ENCODE data around the gene BANP.
"Not testable (repeated sequence)": the region's sequence is repeated elsewhere in the genome, so short reads cannot be mapped to it uniquely, and the experiment has no call there.

The BANP gene

GRCh38 chr16:88045820-88046303, 94.6 kb downstream of the BANP start:
- H3K27ac ChIP-seq: no peak overlapping the region
- TF ChIP-seq CTCF (conservative IDR thresholded peaks at IDR 0.05) (no peak), ZFX (IDR thresholded peaks at IDR 0.05) (no peak)

- TF ChIP-seq ZFX (IDR thresholded peaks at IDR 0.05) (no peak), CTCF (conservative IDR thresholded peaks at IDR 0.05) (no peak)
Observed at GRCh38 chr16:88047462-88047861, 96.2 kb downstream of the BANP start.

GRCh38 chr16:88048985-88049384, 97.8 kb downstream of the BANP start:
- no peak overlapping the region for H3K27ac ChIP-seq
- TF ChIP-seq CTCF (conservative IDR thresholded peaks at IDR 0.05) (no peak), ZFX (IDR thresholded peaks at IDR 0.05) (no peak)

More at GRCh38 chr16:88047462-88047861, 96.2 kb downstream of the BANP start:
- no peak overlapping the region for H3K27ac ChIP-seq

- no peak overlapping the region for H3K27ac ChIP-seq
- TF ChIP-seq ZFX (IDR thresholded peaks at IDR 0.05): no peak
- TF ChIP-seq CTCF (conservative IDR thresholded peaks at IDR 0.05): no peak
Observed at GRCh38 chr16:88049561-88050545, 98.6 kb downstream of the BANP start.

- TF ChIP-seq CTCF (conservative IDR thresholded peaks at IDR 0.05) (no peak), ZFX (IDR thresholded peaks at IDR 0.05) (no peak)
- no peak overlapping the region for H3K27ac ChIP-seq
Observed at GRCh38 chr16:88050952-88051660, 99.9 kb downstream of the BANP start.

GRCh38 chr16:88052661-88053060, 101.4 kb downstream of the BANP start:
- TF ChIP-seq CTCF (conservative IDR thresholded peaks at IDR 0.05): no peak
- TF ChIP-seq ZFX (IDR thresholded peaks at IDR 0.05): no peak

GRCh38 chr16:88053479-88053878, 102.2 kb downstream of the BANP start:
- not testable (repeated sequence) for H3K27ac ChIP-seq

More at GRCh38 chr16:88052661-88053060, 101.4 kb downstream of the BANP start:
- no peak overlapping the region for H3K27ac ChIP-seq

Data from C4-2B (cell line).